Liver (tissue), 9 donors: Measurements from ENCODE around the gene HYPK. TPM values are rescaled to one million over a fixed set of nuclear protein-coding genes. Genes with fewer than 3 reads are reported as not detected.

Experiments
- DNase-seq: peaks from one replicate; pipeline ENCODE4 v3.0.0-alpha.2; 2017; ENCODE audit warnings: low spot score
- H3K27ac ChIP-seq, 2 donors: one replicate each; pipeline ENCODE4 v1.7.0; 2013; ENCODE audit warnings: inconsistent platforms in 2 of 2, low read length in 2 of 2, control low read depth in 1 of 2, low read depth in 1 of 2, mild to moderate bottlenecking in 1 of 2
- H3K27me3 ChIP-seq, 4 donors: one replicate each; pipeline versions ENCODE4 v1.6.1 to v1.7.0; 2013; ENCODE audit warnings: low read length in 3 of 4, inconsistent platforms in 1 of 4, mild to moderate bottlenecking in 1 of 4, moderate library complexity in 1 of 4; ENCODE audit not compliant: control insufficient read depth in 4 of 4, insufficient read depth in 4 of 4
- H3K36me3 ChIP-seq, 4 donors: one replicate each; pipeline versions ENCODE4 v1.6.1 to v1.7.0; 2013; ENCODE audit warnings: low read length in 3 of 4, mild to moderate bottlenecking in 3 of 4, low read depth in 1 of 4, moderate library complexity in 1 of 4; ENCODE audit not compliant: control insufficient read depth in 4 of 4, insufficient read depth in 3 of 4
- H3K4me1 ChIP-seq, 4 donors: one replicate each; pipeline versions ENCODE4 v1.6.1 to v1.7.0; 2013; ENCODE audit warnings: low read length in 3 of 4, mild to moderate bottlenecking in 3 of 4, moderate library complexity in 1 of 4; ENCODE audit not compliant: control insufficient read depth in 4 of 4, insufficient read depth in 4 of 4
- H3K4me3 ChIP-seq, 3 donors: one replicate each; pipeline versions ENCODE4 v1.6.1 to v1.7.0; 2013; ENCODE audit warnings: low read length in 3 of 3, control low read depth in 1 of 3, low read depth in 1 of 3, mild to moderate bottlenecking in 1 of 3
- H3K9ac ChIP-seq, 2 donors: one replicate each; pipeline ENCODE4 v1.7.0; 2013; ENCODE audit warnings: low read length in 2 of 2, mild to moderate bottlenecking in 2 of 2, moderate library complexity in 2 of 2, control low read depth in 1 of 2, low read depth in 1 of 2
- H3K9me3 ChIP-seq, 4 donors: one replicate each; pipeline versions ENCODE4 v1.6.1 to v1.7.0; 2013; ENCODE audit warnings: low read length in 3 of 4; ENCODE audit not compliant: control insufficient read depth in 4 of 4
- FOXA1 ChIP-seq: IDR thresholded peaks from 2 replicates; pipeline ENCODE4 v1.6.1; 2016; ENCODE audit warnings: antibody characterized with exemption
- FOXA2 ChIP-seq: IDR thresholded peaks from 2 replicates; pipeline ENCODE4 v1.6.1; 2016; ENCODE audit warnings: antibody characterized with exemption
- GABPA ChIP-seq, 2 donors: IDR thresholded peaks in 1 of 2; conservative IDR thresholded peaks in 1 of 2; 2 replicates each; pipeline ENCODE4 v1.6.1; 2016; ENCODE audit warnings: antibody characterized with exemption in 2 of 2, mild to moderate bottlenecking in 1 of 2, moderate library complexity in 1 of 2
- HNF4A ChIP-seq, 2 donors: conservative IDR thresholded peaks; 2 replicates each; pipeline ENCODE4 v1.6.1; 2016; ENCODE audit warnings: antibody characterized with exemption in 2 of 2, mild to moderate bottlenecking in 2 of 2
- HNF4G ChIP-seq: IDR thresholded peaks from 2 replicates; pipeline ENCODE4 v1.6.1; 2016; ENCODE audit warnings: antibody characterized with exemption
- JUND ChIP-seq, 2 donors: IDR thresholded peaks; 2 replicates each; pipeline ENCODE4 v1.6.1; 2016; ENCODE audit warnings: antibody characterized with exemption in 2 of 2
- NR2F2 ChIP-seq: IDR thresholded peaks from 2 replicates; pipeline ENCODE4 v1.6.1; 2016; ENCODE audit warnings: antibody characterized with exemption
- RAD21 ChIP-seq, 2 donors: IDR thresholded peaks; 2 replicates each; pipeline ENCODE4 v1.6.1; 2016; ENCODE audit warnings: antibody characterized with exemption in 2 of 2, mild to moderate bottlenecking in 2 of 2
- RXRA ChIP-seq, 2 donors: IDR thresholded peaks; 2 replicates each; pipeline ENCODE4 v1.6.1; 2017 to 2018; ENCODE audit warnings: antibody characterized with exemption in 2 of 2, mild to moderate bottlenecking in 1 of 2
- SP1 ChIP-seq: IDR thresholded peaks from 2 replicates; pipeline ENCODE4 v1.6.1; 2018; ENCODE audit warnings: antibody characterized with exemption, mild to moderate bottlenecking
- TAF1 ChIP-seq: conservative IDR thresholded peaks from 2 replicates; pipeline ENCODE4 v1.6.1; 2016; ENCODE audit warnings: antibody characterized with exemption, mild to moderate bottlenecking
- YY1 ChIP-seq: IDR thresholded peaks from 2 replicates; pipeline ENCODE4 v1.6.1; 2016; ENCODE audit warnings: antibody characterized with exemption, mild to moderate bottlenecking
- WGBS: extraction: QIAGEN DNeasy Blood & Tissue Kit; methylation state at CpG from one replicate; pipeline ENCODE4 v1.1.7; 2013; 5-methylcytosine and 5-hydroxymethylcytosine counted together
- polyA plus RNA-seq, 2 donors: library from polyadenylated mRNA; stranded (reverse) in 1 of 2; unstranded in 1 of 2; fragments of 200-250 nt in 1 of 2; fragments of >200 nt in 1 of 2; fragmentation: Nextera tagmentation in 1 of 2; extraction: Ambion mirVana in 1 of 2; gene quantifications; one replicate each; pipeline versions ENCODE4 v1.2.1 to v1.2.3, GENCODE V29; 2013 to 2015
- total RNA-seq, 2 donors: library from RNA; depleted of rRNA; stranded (reverse); fragments of >200 nt; gene quantifications; one replicate each; pipeline ENCODE4 v1.2.3, GENCODE V29; 2014
- TF ChIP-seq, protein P1 (sequence below): fragments of 150-350 bp; IDR thresholded peaks from 2 replicates; pipeline ENCODE4 v1.5.1; 2017; ENCODE audit warnings: improper control_type of control experiment, low read depth, low read length; ENCODE audit not compliant: missing input control
- TF ChIP-seq, protein P2 (sequence below): IDR thresholded peaks from 2 replicates; pipeline ENCODE4 v1.6.1; 2016; ENCODE audit warnings: antibody characterized with exemption
- TF ChIP-seq, protein P3 (sequence below): IDR thresholded peaks from 2 replicates; pipeline ENCODE4 v1.6.1; 2016; ENCODE audit warnings: antibody characterized with exemption
- TF ChIP-seq, protein P4 (sequence below): IDR thresholded peaks from 2 replicates; pipeline ENCODE4 v1.6.1; 2016; ENCODE audit warnings: antibody characterized with exemption
- TF ChIP-seq, protein P5 (sequence below): IDR thresholded peaks from 2 replicates; pipeline ENCODE4 v1.6.1; 2016; ENCODE audit warnings: antibody characterized with exemption, mild to moderate bottlenecking
- donor health status: healthy.
- donor health status: healthy.
- donor health status: healthy.
- donor health status: healthy.
- donor health status: healthy.

The HYPK gene
- total and polyA plus RNA-seq, 4 donors: 4.8 to 18.7 (median 7.4) TPM

DNA sequence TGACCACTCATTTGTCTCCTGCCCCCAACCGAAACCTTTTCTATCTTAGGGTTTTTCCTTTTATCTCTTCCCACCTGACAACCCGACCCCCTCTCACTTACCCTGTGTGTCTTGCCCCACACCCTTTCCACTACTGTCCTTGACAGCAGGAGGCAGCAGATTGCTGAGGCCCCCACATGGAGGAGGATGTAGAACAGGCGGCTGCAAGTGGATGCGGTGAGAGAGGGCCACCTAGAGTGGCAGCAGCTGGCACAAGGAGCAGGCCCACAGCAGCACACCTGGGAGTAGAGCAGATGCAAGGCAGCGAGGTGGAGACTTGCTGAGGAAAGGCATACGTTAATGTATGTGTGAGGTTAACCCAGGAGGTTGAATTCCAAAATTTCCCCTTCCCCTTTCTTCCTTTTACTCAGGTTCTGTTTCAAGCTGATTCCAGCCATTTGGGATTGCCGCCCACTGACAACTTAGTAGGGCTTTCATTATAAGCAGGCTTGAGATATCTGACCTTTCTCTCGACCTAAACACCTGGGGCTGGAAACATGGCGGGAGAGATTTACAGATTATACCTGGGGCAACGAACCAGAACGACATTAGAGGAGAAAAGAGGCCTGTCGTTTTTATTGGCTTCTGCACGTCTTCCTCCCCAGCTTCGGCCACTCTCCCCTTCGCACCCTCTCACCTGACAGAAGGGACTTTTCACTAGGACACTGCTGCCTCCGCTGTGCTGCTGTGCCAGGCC lies 1.0 kb upstream of the HYPK start:
- peaks cover 3 to 12% (median 7%) of the 10 kb centered on the region in 4 donors for H3K4me1 ChIP-seq
- DNase-seq: no peak
- 90% methylated on average over 16 of the region's 16 CpGs for WGBS
- peak overlapping the region; percentile 95 to 98 for H3K27ac ChIP-seq
- no peaks in the 10 kb centered on the region for H3K27me3 ChIP-seq
- no peak overlapping the region for H3K9ac ChIP-seq
- TF ChIP-seq NR2F2 (no peak), RXRA (IDR thresholded peaks at IDR 0.05) (no peak), FOXA1 (no peak), FOXA2 (no peak), GABPA (IDR thresholded peaks at IDR 0.05 in 1 of 2, conservative IDR thresholded peaks at IDR 0.05 in 1 of 2) (no peak), YY1 (no peak), RAD21 (IDR thresholded peaks at IDR 0.05) (no peak), HNF4A (conservative IDR thresholded peaks at IDR 0.05) (no peak), JUND (IDR thresholded peaks at IDR 0.05) (no peak), SP1 (no peak), HNF4G (no peak), TAF1 (no peak)
- TF ChIP-seq, protein P1, sequence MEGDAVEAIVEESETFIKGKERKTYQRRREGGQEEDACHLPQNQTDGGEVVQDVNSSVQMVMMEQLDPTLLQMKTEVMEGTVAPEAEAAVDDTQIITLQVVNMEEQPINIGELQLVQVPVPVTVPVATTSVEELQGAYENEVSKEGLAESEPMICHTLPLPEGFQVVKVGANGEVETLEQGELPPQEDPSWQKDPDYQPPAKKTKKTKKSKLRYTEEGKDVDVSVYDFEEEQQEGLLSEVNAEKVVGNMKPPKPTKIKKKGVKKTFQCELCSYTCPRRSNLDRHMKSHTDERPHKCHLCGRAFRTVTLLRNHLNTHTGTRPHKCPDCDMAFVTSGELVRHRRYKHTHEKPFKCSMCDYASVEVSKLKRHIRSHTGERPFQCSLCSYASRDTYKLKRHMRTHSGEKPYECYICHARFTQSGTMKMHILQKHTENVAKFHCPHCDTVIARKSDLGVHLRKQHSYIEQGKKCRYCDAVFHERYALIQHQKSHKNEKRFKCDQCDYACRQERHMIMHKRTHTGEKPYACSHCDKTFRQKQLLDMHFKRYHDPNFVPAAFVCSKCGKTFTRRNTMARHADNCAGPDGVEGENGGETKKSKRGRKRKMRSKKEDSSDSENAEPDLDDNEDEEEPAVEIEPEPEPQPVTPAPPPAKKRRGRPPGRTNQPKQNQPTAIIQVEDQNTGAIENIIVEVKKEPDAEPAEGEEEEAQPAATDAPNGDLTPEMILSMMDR: no peak
- TF ChIP-seq, protein P2, sequence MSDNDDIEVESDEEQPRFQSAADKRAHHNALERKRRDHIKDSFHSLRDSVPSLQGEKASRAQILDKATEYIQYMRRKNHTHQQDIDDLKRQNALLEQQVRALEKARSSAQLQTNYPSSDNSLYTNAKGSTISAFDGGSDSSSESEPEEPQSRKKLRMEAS: no peak
- TF ChIP-seq, protein P3, sequence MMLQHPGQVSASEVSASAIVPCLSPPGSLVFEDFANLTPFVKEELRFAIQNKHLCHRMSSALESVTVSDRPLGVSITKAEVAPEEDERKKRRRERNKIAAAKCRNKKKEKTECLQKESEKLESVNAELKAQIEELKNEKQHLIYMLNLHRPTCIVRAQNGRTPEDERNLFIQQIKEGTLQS: no peak
- TF ChIP-seq, protein P4, sequence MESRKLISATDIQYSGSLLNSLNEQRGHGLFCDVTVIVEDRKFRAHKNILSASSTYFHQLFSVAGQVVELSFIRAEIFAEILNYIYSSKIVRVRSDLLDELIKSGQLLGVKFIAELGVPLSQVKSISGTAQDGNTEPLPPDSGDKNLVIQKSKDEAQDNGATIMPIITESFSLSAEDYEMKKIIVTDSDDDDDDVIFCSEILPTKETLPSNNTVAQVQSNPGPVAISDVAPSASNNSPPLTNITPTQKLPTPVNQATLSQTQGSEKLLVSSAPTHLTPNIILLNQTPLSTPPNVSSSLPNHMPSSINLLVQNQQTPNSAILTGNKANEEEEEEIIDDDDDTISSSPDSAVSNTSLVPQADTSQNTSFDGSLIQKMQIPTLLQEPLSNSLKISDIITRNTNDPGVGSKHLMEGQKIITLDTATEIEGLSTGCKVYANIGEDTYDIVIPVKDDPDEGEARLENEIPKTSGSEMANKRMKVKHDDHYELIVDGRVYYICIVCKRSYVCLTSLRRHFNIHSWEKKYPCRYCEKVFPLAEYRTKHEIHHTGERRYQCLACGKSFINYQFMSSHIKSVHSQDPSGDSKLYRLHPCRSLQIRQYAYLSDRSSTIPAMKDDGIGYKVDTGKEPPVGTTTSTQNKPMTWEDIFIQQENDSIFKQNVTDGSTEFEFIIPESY: no peak
- TF ChIP-seq, protein P5, sequence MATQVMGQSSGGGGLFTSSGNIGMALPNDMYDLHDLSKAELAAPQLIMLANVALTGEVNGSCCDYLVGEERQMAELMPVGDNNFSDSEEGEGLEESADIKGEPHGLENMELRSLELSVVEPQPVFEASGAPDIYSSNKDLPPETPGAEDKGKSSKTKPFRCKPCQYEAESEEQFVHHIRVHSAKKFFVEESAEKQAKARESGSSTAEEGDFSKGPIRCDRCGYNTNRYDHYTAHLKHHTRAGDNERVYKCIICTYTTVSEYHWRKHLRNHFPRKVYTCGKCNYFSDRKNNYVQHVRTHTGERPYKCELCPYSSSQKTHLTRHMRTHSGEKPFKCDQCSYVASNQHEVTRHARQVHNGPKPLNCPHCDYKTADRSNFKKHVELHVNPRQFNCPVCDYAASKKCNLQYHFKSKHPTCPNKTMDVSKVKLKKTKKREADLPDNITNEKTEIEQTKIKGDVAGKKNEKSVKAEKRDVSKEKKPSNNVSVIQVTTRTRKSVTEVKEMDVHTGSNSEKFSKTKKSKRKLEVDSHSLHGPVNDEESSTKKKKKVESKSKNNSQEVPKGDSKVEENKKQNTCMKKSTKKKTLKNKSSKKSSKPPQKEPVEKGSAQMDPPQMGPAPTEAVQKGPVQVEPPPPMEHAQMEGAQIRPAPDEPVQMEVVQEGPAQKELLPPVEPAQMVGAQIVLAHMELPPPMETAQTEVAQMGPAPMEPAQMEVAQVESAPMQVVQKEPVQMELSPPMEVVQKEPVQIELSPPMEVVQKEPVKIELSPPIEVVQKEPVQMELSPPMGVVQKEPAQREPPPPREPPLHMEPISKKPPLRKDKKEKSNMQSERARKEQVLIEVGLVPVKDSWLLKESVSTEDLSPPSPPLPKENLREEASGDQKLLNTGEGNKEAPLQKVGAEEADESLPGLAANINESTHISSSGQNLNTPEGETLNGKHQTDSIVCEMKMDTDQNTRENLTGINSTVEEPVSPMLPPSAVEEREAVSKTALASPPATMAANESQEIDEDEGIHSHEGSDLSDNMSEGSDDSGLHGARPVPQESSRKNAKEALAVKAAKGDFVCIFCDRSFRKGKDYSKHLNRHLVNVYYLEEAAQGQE: no peak
- H3K36me3 ChIP-seq: peaks cover 3 to 27% (median 16%) of the 10 kb centered on the region in 4 donors
- H3K4me3 ChIP-seq: no peak overlapping the region
- no peaks in the 10 kb centered on the region for H3K9me3 ChIP-seq
